ENCODE data around the gene CCR6. TPM values are rescaled to one million over a fixed set of nuclear protein-coding genes. Genes with fewer than 3 reads are reported as not detected.

The CCR6 gene
- total RNA-seq, 4 donors from 2014 or later = not detected

DNA sequence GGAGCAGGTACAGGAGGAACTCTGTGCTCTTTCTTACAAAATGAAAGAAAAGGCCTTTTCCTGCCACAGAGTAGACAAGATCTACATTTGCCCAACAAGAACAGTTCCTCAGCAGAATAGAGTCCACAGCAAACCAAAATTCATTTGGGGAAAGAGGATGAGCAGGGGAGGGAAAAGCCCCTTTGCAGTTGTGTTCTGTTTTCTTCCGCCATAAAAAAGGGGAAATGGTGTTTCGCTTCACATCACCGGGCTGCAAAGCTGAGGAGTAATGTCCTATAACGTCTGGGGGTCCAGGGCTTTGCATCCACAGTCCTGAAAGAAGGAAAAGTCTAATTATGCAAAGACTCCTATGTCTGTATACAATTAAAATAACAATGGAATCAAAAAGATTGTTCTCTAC lies 35.0 kb downstream of the CCR6 start, which contains the start of gene GPR31:
Gene GPR31, minus strand, starts transcription at position 118 of the 400 bp plus-strand sequence. CDS start 149 bp downstream, outside the sequence.
- TF ChIP-seq, protein P1, sequence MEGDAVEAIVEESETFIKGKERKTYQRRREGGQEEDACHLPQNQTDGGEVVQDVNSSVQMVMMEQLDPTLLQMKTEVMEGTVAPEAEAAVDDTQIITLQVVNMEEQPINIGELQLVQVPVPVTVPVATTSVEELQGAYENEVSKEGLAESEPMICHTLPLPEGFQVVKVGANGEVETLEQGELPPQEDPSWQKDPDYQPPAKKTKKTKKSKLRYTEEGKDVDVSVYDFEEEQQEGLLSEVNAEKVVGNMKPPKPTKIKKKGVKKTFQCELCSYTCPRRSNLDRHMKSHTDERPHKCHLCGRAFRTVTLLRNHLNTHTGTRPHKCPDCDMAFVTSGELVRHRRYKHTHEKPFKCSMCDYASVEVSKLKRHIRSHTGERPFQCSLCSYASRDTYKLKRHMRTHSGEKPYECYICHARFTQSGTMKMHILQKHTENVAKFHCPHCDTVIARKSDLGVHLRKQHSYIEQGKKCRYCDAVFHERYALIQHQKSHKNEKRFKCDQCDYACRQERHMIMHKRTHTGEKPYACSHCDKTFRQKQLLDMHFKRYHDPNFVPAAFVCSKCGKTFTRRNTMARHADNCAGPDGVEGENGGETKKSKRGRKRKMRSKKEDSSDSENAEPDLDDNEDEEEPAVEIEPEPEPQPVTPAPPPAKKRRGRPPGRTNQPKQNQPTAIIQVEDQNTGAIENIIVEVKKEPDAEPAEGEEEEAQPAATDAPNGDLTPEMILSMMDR (IDR thresholded peaks at IDR 0.05 in 4 of 5, conservative IDR thresholded peaks at IDR 0.05 in 1 of 5) = no peak
- no peak for TF ChIP-seq POLR2A (IDR thresholded peaks at IDR 0.05)
- intact Hi-C loops (cut with DNase I; ENCODE audit: low total_unique reads) = no loop called here
- Histone ChIP-seq H3K9me3 (no peaks in the 10 kb centered on the region), H3K27me3 (peaks cover 0 to 17% (median 0%) of the 10 kb centered on the region in 3 donors), H3K4me1 (no peaks in the 10 kb centered on the region), H3K27ac (no peak within 1 kb of the TSS), H3K4me3 (no peak within 1 kb of the TSS), H3K36me3 (no peaks in the 10 kb centered on the region)
- ATAC-seq (no peak), DNase-seq (no peak)
- in situ Hi-C loops (cut with MboI; ENCODE audit: low sequenced_read_pairs in 4 of 4) = no loop called here

DNA sequence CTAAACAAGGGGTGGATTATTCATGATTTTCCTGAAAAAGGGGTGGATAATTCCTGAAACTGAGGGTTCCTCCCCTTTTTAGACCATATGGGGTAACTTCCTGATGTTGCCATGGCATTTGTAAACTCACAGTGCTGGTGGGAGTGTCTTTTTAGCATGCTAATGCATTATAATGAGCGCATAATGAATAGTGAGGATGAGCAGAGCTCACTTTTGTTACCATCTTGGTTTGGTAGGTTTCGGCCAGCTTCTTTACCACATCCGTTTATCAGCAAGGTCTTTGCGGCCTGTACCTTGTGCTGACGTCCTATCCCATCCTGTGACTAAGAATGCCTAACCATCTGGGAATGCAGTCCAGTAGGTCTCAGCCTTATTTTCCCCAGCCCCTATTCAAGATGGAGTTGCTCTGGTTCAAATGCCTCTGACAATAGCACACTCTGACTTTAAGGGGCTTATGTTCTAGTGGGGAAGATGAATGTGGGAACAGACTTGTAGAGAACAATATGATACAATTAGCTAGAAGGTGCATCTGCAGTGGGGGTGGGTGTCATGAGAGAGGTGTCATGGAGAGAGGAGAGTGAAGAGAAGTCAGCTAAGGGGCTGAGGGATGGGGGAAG lies 39.1 kb downstream of the CCR6 start:
- no peak for TF ChIP-seq POLR2A (IDR thresholded peaks at IDR 0.05)
- TF ChIP-seq, protein P1 (IDR thresholded peaks at IDR 0.05 in 4 of 5, conservative IDR thresholded peaks at IDR 0.05 in 1 of 5) = no peak
- intact Hi-C loops (cut with DNase I; ENCODE audit: low total_unique reads) = no loop called here
- no peaks in the 10 kb centered on the region for H3K9me3 ChIP-seq
- peaks cover 0 to 3% (median 0%) of the 10 kb centered on the region in 3 donors for H3K27me3 ChIP-seq
- in situ Hi-C loops (cut with MboI; ENCODE audit: low sequenced_read_pairs in 4 of 4) = no loop called here
- H3K4me3 ChIP-seq = no peak overlapping the region
- H3K36me3 ChIP-seq = no peaks in the 10 kb centered on the region
- no peak for ATAC-seq
- no peaks in the 10 kb centered on the region for H3K4me1 ChIP-seq
- no peak for DNase-seq
- no peak overlapping the region for H3K27ac ChIP-seq

DNA sequence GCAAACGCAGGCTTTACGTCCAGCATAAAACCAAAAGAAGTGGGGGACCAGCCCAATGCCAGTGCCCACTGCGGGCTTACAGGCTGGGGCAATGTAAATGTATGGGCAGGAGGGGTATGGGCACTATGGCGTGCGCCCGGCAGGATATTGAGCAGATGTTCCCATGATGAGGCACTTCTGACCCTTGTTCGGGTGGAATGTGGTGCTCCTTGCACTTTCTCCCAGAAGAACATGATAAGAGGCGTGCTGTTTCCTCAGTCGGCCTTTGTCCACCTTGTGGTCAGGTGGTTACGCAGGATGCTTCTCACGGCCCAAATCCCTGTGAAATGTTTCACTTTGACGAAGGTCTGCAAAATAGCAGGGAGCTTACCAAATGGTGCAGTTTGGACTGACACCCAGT lies 39.7 kb downstream of the CCR6 start:
- no peaks in the 10 kb centered on the region for H3K4me1 ChIP-seq
- DNase-seq (no peak), ATAC-seq (no peak)
- in situ Hi-C loops (cut with MboI; ENCODE audit: low sequenced_read_pairs in 4 of 4) (no loop called here), intact Hi-C loops (cut with DNase I; ENCODE audit: low total_unique reads) (no loop called here)
- H3K36me3 ChIP-seq = no peaks in the 10 kb centered on the region
- no peak overlapping the region for H3K4me3 ChIP-seq
- TF ChIP-seq, protein P1 (IDR thresholded peaks at IDR 0.05 in 4 of 5, conservative IDR thresholded peaks at IDR 0.05 in 1 of 5) = no peak
- TF ChIP-seq POLR2A (IDR thresholded peaks at IDR 0.05) = no peak
- no peak overlapping the region for H3K27ac ChIP-seq
- H3K27me3 ChIP-seq = peaks cover 0 to 3% (median 0%) of the 10 kb centered on the region in 3 donors
- H3K9me3 ChIP-seq = no peaks in the 10 kb centered on the region

GRCh38 chr6:167163476-167164011 lies 40.6 kb downstream of the CCR6 start:
- ATAC-seq (no peak), DNase-seq (no peak)
- no peaks in the 10 kb centered on the region for H3K36me3 ChIP-seq
- intact Hi-C loops (cut with DNase I; ENCODE audit: low total_unique reads) (no loop called here), in situ Hi-C loops (cut with MboI; ENCODE audit: low sequenced_read_pairs in 4 of 4) (no loop called here)
- H3K27me3 ChIP-seq = peaks cover 0 to 3% (median 0%) of the 10 kb centered on the region in 3 donors
- H3K4me1 ChIP-seq = no peaks in the 10 kb centered on the region
- no peaks in the 10 kb centered on the region for H3K9me3 ChIP-seq
- no peak overlapping the region for H3K27ac ChIP-seq
- TF ChIP-seq POLR2A (IDR thresholded peaks at IDR 0.05) = no peak
- TF ChIP-seq, protein P1 (IDR thresholded peaks at IDR 0.05 in 4 of 5, conservative IDR thresholded peaks at IDR 0.05 in 1 of 5) = no peak
- H3K4me3 ChIP-seq = no peak overlapping the region

Data from gastrocnemius medialis (tissue), 4 donors.